Activated T-cell treated with anti-CD3 and anti-CD28 coated beads for 1 hour (primary cell): Measurements from ENCODE around the gene CCNC.
"Not testable (repeated sequence)": the region's sequence is repeated elsewhere in the genome, so short reads cannot be mapped to it uniquely, and the experiment has no call there.

ENCODE experiments used
- DNase-seq: peaks from one replicate; pipeline ENCODE4 v3.0.0-alpha.2; 2020; ENCODE audit warnings: low read depth

Gene CCNC

GRCh38 chr6:99603421-99604165 is 35.1 kb upstream of the CCNC start:
- no peak for DNase-seq

- no peak for DNase-seq
Observed at GRCh38 chr6:99602520-99603420, 34.3 kb upstream of the CCNC start.

- not testable (repeated sequence) for DNase-seq
Observed at GRCh38 chr6:99594696-99595095, 26.2 kb upstream of the CCNC start.

GRCh38 chr6:99592900-99593299 is 24.4 kb upstream of the CCNC start:
- DNase-seq, result no peak

- no peak for DNase-seq
Observed at GRCh38 chr6:99591673-99592364, 23.4 kb upstream of the CCNC start.

- DNase-seq, result no peak
Observed at GRCh38 chr6:99590728-99591672, 22.5 kb upstream of the CCNC start.

- DNase-seq, result no peak
Observed at GRCh38 chr6:99589907-99590493, 21.5 kb upstream of the CCNC start.

GRCh38 chr6:99589290-99589672 is 20.8 kb upstream of the CCNC start:
- no peak for DNase-seq

GRCh38 chr6:99588618-99589289 is 20.3 kb upstream of the CCNC start:
- DNase-seq, result peak; percentile 54

- no peak for DNase-seq
Observed at GRCh38 chr6:99587792-99588191, 19.3 kb upstream of the CCNC start.

- DNase-seq, result no peak
Observed at GRCh38 chr6:99579781-99580180, 11.3 kb upstream of the CCNC start.

GRCh38 chr6:99575544-99576227 is 7.2 kb upstream of the CCNC start:
- DNase-seq, result no peak

- no peak for DNase-seq
Observed at GRCh38 chr6:99573980-99574617, 5.6 kb upstream of the CCNC start.

- no peak for DNase-seq
Observed at GRCh38 chr6:99563056-99563723, 5.3 kb downstream of the CCNC start.

GRCh38 chr6:99560668-99561067 is 7.8 kb downstream of the CCNC start:
- DNase-seq, result no peak

GRCh38 chr6:99559057-99559456 is 9.4 kb downstream of the CCNC start:
- DNase-seq, result no peak

- no peak for DNase-seq
Observed at GRCh38 chr6:99553888-99554287, 14.6 kb downstream of the CCNC start.

GRCh38 chr6:99550046-99550748 is 18.3 kb downstream of the CCNC start:
- DNase-seq, result no peak
